SK-N-DZ (cell line): ENCODE data around the gene COBL.
"Not testable (repeated sequence)": the region's sequence is repeated elsewhere in the genome, so short reads cannot be mapped to it uniquely, and the experiment has no call there.

ENCODE experiments used
- DNase-seq: peaks from one replicate; pipeline ENCODE4 v3.0.0-alpha.2; 2015; ENCODE audit warnings: low spot score

The COBL gene

DNA sequence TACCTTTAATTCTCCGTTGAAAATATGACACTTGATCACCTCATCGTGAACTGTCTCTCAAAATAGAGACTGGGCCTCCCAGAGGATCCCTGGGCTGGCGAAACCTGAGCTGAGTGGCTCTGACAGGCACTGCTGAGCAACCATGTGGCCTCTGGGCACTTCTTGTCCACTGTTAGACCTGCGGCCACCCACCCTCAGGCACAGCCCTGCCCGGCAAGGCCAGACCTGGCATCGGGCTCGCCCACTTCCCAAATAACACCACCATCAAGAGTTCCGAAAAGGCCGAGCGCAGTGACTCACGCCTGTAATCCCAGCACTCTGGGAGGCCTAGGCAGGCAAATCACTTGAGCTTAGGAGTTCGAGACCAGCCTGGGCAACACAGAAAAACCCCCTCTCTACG is 82.5 kb downstream of the COBL start:
- no peak for DNase-seq

DNA sequence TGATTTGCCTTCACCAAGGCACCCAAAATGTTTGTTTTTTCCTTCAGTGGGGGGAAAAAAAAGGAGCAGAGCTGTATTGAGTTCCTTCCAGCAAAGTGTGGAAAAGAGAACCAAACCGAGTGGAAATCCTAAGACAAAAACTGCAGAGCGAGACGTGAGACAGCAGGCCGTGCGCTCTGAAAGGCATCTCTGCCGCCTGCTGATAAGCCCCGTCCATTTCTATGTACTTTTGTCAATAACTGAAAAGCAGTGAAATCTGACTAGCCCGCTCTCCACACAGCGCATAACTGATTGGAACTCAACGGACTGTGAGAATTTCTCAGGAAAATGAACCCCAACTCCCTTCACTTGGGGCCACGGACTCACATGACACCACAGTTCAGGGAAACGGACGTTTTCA is 83.2 kb downstream of the COBL start:
- no peak for DNase-seq

DNA sequence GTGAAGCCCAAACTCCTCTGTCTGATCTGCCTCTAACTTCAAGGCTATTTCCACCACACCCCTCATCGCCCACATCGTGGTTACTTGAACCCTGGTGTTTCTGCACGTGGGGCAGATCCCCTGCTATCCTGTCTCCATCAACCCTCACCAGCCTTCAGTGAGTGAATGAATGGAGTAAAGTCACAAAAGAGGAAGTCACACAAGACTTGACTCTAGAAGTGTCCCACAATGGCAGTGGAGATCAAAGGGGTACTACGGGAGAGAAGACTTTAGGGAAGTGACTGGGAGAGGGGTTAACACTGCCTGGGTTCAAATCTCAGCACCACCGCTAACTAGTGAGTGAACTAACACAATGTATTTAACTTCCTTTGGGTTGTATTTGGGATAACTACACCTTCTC is 85.9 kb downstream of the COBL start:
- no peak for DNase-seq

DNA sequence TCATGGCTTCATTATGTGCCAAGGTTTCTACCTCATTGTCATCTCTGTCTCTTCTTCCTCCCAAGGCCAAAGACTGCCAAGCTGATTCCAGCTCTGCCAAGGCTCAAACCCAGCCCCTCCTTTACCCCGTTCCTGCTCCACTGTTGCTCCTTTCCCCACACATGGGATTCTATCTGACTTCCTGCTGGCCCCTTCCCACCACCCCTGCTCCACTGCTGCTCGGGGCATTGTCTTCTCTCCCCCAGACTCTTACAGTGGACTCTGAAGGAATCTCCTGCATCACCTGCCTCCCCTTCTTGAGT is 86.3 kb downstream of the COBL start:
- no peak for DNase-seq

DNA sequence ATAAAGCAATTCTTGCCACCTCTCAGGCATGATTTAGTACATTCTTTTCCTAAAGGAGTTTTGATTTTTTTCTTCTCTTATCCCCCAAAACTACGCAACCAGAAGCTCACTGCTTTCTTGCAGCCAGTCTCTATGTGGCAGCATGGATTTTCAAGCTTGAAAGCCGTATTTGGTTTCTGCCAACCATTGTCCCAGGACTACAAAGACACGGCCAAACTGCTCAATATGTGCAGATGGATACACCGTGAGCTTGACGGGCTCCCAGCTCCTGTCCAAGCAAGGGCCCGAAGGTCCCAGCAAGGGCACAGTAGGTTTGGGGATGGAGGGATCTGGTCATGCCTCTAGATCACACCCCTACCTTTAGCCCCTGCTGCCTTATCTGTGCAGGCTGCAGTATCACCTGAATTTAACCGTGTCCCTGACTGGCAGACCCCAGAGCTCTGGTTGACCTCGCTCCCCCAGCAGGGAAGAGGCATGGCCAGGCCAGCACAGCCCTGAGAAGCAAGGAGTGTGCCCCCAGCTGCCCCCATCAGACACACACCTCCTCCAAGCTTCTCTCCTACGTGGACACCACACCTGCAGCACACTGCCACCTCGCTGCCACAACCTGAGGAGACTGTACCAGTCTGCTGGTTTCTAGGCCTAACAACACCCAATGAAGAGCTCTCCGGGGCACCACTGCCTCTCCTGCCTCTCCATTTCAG is 86.8 kb downstream of the COBL start:
- DNase-seq = no peak

DNA sequence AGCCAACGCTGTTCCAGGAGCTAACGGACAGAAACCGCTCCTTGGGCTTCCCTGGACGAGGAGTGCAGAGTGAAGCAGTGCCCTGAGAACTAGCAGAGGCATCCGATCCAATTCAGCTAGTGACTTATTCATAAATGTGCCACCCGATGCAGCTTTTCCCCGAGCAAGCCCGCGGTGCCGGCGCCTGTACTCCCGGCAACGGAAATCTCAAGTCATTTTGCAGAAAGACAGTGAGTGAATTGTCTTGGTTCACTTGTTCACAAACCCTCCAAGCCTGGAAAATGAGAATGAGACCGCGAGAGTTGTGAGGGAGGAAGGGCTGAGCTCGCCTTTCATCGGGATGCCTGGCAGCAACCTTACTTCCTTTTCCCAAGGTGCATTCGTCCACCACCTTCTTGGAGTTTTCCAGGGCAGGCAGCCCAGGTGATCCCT is 87.5 kb downstream of the COBL start:
- DNase-seq = no peak

DNA sequence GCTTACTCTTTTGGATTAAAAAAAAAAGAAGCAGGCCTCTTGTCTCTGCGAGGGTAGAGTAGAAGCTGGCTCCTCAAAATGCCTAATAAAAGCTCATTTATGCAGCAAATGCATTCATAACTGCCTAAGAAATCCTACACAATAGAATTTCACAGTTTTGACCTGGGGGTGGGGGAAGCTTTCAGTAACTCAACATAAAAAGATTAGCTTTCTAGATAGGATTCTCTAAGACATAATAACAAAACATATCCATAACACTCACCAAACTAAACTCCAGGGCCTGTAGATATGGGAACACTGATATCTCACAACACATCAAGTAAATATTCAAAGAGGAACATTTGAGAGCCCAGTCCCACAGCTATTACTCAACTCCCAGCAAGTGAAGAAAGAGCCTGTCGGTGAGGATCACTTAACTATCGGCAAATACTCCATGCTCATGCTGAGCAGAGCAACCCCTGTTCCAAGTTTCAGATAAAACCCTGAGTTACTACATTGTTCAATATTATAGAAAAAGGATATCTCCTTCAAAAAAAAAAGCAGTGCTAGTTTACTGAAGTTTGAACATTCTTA is 88.1 kb downstream of the COBL start:
- DNase-seq = no peak

DNA sequence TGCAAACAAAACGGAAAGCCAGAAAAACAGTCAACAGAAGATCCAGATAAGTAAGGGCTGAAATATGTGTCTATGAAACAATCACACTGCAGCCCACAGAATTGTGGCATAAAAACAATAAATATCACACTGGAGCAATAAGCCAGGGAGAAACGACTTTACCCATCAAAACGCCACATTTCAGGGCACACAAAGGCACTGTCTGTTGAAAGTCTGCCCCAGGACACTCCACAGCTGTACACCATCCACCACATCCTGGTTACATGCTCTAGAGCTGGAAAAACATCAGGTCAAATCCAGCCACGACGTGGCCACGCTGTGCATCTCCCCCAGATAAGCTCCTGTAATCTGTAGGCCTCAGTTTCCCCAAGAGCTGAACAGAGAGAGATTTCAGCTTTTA is 88.7 kb downstream of the COBL start:
- no peak for DNase-seq

DNA sequence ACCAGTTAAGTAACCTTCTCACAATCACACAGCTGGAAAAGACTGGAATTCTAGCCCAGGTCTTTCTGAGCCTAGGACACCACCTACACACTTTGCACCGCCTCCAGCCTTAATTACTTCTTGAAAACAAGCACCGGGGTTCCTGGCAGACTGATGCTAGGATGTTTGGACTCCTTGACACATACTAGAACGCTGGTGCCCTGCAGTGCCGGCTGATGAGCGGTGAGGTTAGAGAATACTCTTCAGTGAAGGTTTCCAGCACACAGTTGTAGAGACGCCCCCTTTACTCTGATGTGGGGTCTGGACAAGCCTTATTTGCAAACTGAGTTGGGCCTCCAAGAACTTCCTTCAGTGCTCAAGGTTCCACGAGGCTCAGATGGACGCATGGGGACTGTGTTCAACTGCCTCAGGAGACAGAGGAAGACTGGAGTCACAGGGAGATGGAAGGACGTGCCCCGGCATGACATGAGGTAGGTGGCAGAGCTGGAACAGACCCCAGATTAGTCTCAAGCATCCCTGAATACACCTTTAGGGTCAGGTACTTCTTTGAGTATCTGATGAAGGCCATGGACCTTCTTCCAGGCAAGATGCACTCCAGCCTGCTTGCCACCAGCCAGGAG is 89.6 kb downstream of the COBL start:
- DNase-seq = no peak

DNA sequence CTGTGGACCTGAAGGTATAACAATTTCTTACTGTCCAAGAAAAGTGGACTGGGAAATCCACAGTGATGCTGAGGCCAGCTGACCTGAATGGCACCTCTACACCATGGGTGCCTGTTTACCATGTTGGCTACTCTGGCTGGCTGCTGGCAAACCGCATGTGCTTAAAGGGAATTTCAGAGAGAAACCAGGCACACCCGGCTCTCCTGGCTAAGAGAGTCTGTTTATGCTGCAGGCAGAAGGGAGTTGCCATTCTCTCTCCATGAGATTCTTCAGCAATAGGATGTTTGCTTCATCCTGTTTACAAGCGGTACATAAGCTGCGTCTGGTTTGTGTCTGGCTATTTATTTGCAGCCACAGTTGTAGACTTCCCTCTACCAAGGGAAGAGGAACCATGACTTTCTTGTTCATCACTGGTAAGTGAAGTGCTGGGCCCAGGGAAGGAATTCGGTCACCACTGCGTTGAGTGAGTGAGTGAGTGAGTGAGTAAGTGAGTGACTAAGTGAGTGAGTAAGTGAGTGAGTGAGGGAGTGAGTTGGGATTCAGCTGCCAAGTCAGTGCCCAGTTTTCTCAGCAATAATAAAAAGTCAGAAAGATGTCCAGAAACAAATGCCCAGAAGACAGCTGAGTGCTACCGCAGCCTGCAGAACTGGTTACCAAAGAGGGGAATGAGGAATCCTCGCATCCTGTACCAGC is 90.4 kb downstream of the COBL start:
- DNase-seq = no peak

DNA sequence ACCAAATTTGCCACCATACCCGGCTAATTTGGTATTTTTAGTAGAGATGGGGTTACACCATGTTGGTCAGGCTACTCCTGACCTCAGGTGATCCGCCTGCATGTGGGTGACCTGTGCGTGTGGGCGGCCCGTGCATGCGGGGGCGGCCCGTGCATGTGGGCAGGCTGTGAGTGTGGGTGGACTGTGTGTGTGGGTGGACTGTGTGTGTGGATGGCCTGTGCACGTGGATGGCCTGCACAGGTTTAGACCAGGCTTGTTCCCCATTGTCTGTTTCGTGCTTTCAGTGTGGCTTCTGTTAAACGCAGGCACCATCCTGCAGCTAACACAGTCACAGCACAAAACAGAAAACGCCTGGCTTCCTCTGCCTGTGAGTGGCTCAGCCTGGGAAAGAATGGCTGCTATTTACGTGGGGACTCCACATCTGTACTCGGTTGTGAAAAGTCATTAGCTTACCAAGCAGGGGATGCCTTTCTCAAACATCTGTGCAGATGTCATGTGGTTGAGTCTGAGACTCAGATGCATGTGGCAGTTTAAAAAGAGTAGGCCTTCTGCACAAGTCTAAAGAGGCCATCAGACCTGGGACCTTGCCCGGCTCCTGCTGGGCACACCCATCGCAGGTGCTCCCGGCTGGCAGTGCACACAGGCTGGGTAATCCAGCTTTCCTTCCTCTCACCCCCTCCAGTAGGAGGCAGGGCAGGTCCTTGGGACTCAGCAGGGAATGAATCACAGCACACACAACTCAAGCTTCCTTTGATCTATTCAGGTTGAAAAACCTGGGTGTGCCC is 91.6 kb downstream of the COBL start:
- no peak for DNase-seq

DNA sequence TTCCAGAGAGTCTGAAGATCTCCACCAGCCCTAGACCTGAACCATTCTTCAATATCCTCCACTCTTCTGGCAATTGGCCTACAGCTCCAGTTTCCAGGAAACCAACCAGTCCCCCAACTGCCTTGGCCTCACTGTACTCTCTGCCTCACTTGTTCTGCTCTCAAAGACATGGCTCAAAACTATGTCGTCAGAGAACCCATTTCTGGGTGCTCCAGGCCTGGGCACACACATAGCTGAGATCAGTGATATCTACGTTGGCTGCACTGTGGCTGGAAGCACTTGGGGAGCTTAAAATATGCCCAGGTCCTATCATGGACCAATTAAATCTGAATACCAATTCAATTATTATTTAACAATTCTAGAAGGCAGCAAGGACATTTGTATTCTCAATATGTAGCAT is 93.1 kb downstream of the COBL start:
- DNase-seq = no peak

DNA sequence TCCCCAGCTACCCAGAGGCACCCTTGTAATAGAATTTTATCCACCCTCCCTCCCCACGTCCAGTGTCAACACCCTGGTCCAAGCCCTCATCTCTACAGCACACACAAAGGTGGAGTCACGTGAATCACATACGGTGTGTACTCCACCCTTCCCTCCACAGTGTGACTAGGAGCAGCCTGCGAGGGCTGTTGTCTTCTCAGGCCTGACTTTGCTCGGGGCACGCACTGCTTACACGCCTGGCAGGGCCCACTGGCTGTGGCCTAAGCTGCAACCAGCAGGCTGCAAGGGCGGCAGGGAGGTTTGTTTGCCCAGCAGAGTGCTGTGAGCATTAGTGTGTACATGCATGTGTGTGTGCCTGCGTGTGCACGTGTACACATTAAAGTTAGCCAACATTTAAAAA is 93.7 kb downstream of the COBL start:
- DNase-seq = no peak

DNA sequence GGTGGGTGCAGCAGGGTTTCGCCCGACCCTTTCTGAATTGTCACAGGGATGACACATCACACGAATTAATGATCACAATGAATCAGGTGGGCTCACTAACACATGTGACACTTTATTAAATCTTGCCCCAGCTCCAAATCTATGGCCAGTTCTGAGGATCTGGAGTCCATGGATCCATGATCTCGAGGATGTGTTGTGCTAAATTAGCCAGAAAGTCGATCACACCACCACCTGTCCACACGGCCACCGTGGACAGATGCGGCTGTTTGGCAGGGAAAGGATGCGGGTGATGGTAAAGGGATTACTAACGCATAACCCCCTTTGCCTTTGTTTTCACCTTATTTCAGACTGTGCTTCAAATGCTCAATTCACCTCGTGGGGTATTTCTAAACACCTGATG is 96.4 kb downstream of the COBL start:
- DNase-seq = no peak

DNA sequence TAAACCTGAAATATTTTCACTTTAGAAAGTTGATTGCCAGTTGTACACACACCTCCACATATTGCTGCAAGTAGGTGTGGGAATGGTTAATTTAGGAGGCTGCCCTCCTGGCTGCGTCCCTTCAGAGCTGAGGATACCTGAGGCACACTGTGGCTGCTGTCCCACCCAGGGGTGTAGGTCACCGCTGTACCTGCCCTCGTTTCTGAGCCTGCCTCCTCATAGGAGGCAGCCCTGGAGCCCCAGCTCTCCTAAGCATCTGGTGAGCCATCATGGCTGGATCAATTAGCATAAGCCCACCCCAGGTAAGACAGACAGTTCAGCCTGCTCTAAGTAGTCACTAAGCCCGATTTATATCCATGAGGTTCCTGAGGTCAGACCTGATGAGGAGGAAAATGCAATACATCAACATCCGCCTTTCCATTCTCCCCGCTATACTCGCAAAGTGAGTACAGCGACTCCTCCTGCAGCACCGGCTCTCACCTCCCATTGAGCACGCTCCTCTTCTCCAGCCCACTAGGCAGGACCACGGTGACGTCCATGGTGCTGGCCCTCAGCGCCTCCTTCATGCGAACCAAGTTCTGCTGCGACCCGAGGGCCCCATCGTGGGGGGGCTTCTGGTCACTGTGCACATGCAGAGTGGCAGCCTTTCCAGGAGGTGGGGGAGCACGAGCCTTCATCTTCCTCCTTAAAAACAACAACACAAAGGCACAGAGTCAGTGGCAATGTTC is 97.2 kb downstream of the COBL start:
- DNase-seq = no peak

DNA sequence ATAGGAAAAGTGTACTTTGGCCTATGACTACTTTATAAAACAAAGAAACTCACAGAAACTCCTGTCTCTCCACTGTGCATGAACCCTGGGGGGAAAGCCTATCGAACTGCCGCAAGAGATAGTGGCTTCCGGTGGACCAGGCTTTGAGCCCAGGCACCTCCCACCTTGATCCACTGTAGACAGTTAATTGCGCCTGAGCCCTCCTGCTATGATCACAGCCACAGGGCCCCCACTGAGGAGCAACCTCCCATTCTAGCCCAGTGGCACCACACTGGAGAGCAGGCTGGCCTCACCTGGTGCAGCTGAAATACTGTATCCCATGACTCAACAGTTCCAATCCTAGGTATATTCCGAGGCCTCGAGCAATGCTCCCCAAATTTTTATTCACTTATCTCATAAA is 98.8 kb downstream of the COBL start:
- no peak for DNase-seq

DNA sequence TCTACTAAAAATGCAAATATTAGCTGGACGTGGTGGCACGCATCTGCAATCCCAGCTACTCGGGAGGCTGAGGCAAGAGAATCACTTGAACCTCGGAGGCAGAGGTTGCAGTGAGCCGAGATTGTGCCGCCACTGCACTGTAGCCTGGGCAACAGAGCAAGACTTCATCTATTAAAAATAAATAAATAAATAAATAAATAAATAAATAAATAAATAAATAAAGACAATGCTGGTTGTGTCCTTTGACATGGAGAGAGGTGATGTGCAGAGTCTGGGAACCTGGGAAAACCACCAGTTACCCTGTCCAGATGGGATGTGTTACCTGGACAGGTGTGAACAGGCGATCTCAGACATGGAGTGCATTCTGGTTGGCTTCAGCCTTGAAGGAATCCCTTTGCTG is 102.5 kb downstream of the COBL start:
- DNase-seq = no peak

DNA sequence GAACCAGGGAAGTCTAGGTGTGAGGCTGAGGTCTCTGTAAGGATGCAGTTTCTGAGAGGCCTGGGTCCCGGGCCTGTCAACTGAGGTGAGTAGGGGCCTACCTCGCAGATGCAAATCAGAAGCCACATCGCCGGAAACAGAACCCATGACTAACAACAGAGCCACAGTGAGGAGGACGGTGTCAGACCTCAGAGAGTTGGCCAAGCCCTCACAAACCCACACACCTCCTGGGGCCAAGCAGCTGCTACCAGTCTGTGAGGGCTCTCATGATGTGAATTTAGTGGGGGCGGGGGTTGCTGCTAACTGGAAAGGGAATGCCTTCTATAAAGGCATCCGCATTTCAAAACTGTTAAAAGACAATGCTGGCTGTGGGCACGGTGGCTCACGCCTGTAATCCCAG is 103.0 kb downstream of the COBL start:
- no peak for DNase-seq

DNA sequence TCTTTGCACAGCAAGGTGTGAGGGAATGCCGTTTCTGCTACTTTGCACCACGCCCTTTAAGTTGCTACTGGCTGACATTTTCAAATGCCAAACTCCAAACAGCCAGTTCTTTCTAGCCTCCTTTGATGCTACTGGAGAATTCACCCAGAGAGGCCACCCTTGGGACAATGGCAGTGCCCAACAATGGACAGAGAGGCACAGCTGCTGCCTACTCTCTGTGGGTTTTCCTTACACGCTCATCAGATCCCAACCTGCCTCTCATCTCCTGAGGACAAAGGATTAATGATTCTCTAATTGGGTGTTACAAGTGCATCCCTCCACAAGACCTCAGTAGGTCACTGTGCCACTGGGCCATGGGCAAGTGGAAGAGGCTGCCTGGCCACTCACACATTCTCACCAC is 105.8 kb downstream of the COBL start:
- no peak for DNase-seq

DNA sequence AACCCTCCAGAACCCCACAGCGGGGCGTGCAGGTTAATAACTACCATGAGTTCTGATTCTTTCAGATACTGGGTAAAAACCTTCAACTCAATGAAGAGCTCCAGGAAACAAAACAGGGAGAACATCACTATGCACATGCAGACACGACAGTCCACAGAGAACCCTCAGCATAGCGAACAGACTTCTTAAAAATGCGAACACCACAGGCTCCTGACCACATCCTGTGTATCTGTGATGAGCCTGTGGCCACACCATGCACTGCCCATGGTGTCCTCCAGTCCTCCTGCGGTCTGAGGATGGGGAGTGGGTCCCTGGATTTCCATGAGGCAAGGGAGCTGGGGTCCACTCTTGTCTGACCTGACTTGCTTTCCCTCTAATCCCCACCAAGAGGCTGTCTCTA is 107.2 kb downstream of the COBL start:
- no peak for DNase-seq

DNA sequence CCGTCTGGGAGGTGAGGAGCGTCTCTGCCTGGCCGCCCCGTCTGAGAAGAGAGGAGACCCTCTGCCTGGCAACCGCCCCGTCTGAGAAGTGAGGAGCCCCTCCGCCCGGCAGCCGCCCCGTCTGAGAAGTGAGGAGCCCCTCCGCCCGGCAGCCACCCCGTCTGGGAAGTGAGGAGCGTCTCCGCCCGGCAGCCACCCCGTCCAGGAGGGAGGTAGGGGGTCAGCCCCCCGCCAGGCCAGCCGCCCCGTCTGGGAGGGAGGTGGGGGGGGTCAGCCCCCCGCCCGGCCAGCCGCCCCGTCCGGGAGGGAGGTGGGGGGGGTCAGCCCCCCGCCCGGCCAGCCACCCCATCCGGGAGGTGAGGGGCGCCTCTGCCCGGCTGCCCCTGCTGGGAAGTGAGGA is 108.5 kb downstream of the COBL start:
- DNase-seq = not testable (repeated sequence)

DNA sequence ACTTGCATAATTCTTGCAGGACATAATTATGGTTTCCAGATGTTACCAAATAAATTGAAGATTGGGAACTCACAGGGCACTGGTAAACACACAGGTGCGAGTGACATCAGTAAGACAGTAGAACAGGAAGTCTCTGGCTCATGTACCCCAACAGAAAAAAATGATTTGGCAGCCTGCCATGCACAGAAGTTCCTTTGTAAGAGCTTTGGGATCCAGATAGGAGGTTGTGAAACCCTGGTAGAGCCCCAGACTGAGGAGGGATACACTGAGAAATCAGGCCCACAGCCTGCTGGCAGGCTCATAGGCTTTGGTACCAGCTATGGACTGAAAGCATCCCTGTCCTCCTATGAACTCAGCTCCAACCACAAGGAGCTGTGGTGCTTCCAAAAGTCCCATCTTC is 118.0 kb downstream of the COBL start:
- DNase-seq = no peak
